ENCODE results near the gene ACAD9. TPM values are rescaled to one million over a fixed set of nuclear protein-coding genes. Genes with fewer than 3 reads are reported as not detected.
"Not testable (repeated sequence)": the region's sequence is repeated elsewhere in the genome, so short reads cannot be mapped to it uniquely, and the experiment has no call there.

Gene ACAD9
- polyA plus RNA-seq, 4 donors: 28.0 to 50.5 (median 35.6) TPM

GRCh38 chr3:128889139-128889894 is 9.9 kb downstream of the ACAD9 start:
- no peak for DNase-seq (ENCODE audit: low read depth in 4 of 4, low spot score in 3 of 4)

- no peak for DNase-seq (ENCODE audit: low read depth in 4 of 4, low spot score in 3 of 4)
These were observed 16.6 kb downstream of the ACAD9 start for GRCh38 chr3:128895843-128896697.

DNA sequence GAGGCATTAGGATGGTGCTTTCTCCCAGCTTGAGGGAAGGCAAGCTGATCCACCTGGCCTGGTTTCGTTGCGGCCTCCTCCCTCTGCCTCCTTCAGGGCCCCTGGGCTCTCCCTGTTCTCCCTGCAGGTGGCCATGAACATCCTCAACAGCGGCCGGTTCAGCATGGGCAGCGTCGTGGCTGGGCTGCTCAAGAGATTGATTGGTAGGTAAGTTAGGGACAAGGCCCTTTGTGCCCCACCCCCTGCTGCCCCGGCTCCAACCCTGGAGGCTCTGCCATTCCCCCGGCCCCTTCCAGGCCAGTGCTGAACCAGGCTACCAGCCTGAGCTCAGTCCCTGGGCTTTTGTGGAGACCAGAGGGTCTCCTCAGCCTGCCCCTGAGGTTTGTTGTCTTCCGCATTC is 23.0 kb downstream of the ACAD9 start:
- DNase-seq (ENCODE audit: low read depth in 4 of 4, low spot score in 3 of 4): no peak

GRCh38 chr3:128903501-128903900 is 24.1 kb downstream of the ACAD9 start:
- no peak for DNase-seq (ENCODE audit: low read depth in 4 of 4, low spot score in 3 of 4)

DNA sequence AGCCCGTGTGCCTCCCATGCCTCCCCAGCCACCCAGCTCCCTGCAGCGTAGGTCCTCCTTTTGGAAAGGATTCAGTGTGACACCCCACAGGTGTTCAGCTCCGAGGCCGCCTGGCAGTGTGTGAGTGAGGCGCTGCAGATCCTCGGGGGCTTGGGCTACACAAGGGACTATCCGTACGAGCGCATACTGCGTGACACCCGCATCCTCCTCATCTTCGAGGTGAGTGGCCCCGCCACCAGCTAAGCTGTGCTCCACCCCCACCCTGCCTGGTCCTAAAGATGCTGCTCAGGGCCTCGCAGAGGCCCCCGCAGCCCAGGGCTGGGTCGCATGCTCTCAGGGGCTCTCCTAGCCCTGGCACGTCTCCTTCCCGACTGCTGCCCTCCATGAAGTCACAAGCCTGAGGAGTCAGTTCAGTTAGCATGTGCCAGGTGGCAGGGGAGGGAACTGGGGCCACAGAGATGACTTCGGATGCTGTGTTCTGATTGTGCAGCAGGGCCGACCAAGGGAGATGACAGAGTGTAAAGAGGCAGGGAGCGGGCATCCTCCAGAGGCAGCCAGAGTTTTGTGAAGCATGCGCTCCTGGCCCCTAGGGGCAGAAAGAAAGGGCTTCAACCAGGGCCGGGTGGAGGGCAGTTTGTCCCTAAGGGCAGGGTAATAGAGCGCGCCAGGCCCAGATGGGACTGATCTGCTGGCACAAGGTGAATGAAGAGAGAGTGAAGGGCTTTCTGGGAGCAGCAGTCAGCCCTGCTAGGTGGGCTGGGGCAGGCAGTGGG is 26.8 kb downstream of the ACAD9 start:
- no peak for DNase-seq (ENCODE audit: low read depth in 4 of 4, low spot score in 3 of 4)

DNA sequence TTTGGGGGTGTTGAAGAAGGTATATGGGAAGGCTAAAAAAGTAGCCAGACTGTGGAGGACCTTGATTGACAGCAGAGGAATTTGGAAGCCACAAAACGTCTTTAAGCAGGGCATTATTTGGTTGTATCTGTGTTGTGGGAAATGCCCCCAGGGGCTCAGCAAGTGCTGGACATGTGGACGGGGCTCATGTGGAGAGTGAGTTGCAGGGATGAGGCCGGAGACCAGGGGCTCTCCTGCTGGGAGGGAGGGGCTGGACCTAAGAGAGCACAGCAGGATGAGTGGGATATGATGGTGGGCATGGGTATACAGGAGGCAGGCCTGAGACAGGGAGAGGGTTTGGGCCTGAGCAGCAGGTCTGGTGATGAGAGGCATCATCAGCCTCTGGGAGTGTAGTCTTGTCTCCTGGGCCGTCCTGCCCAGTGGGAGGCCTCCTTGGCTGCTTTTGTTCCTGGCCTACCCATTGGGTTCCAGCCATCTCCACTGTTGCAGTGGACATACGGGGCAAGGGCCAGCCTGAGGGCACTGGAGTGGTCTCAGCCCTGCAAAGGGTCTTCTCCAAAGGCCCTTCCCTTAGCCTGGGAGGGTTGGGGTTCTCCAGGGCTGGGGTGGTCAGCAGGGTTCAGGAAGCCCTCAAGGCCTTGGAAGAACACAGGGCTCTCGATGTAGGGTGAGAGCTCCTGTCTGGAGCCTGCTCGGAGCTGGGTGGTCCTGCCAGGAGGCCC is 27.5 kb downstream of the ACAD9 start:
- DNase-seq (ENCODE audit: low read depth in 4 of 4, low spot score in 3 of 4): no peak

DNA sequence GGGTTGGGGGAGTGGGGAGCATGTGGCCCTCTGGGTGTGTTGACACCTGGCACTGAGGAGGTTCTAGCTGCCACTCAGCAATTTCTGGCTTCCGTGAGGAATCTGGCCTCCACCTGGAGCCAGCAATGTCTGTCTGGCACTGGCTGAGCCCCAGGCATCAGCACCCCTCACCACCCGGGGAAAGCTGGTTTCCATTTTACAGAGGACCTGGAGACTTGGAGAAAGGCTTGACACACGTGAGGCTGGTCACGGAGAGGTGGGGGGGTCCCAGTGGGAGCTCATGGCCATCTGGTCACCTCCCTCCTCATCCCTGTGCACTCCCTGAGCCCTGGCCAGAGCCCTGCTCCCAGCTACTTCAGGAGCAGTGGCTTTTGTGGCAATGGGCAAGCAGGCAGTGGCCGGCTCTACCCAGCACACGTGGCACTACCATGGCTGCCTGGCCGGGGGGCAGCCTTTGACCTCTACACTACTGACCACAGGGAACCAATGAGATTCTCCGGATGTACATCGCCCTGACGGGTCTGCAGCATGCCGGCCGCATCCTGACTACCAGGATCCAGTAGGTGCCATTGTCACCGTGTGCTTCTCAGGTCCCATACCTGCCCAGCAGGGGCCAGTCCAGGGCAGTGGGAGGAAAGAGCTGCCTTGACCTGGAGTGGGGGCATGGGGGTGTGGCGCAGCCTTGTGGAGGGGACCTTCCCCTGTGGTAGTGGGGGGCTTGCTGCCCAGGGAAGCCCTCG is 28.5 kb downstream of the ACAD9 start:
- DNase-seq (ENCODE audit: low read depth in 4 of 4, low spot score in 3 of 4): no peak

- DNase-seq (ENCODE audit: low read depth in 4 of 4, low spot score in 3 of 4): no peak
These were observed 29.5 kb downstream of the ACAD9 start for GRCh38 chr3:128908951-128909350.

DNA sequence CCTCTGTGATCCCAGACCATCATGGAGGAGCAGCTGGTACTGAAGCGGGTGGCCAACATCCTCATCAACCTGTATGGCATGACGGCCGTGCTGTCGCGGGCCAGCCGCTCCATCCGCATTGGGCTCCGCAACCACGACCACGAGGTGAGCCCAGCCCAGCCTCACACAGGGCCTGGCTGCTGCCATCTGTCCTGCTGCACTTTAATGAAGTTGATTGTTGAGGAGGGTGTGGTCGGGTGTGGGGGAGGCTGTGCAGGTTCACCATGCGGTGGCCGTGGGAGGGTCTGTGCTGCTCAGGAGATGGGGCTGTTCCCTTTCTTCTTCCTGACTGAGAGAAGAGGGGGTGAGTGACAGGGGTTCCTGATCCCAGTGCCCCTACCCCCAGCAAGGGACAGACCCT is 30.6 kb downstream of the ACAD9 start:
- no peak for DNase-seq (ENCODE audit: low read depth in 4 of 4, low spot score in 3 of 4)

- DNase-seq (ENCODE audit: low read depth in 4 of 4, low spot score in 3 of 4): no peak
These were observed 32.5 kb downstream of the ACAD9 start for GRCh38 chr3:128911911-128912310.

DNA sequence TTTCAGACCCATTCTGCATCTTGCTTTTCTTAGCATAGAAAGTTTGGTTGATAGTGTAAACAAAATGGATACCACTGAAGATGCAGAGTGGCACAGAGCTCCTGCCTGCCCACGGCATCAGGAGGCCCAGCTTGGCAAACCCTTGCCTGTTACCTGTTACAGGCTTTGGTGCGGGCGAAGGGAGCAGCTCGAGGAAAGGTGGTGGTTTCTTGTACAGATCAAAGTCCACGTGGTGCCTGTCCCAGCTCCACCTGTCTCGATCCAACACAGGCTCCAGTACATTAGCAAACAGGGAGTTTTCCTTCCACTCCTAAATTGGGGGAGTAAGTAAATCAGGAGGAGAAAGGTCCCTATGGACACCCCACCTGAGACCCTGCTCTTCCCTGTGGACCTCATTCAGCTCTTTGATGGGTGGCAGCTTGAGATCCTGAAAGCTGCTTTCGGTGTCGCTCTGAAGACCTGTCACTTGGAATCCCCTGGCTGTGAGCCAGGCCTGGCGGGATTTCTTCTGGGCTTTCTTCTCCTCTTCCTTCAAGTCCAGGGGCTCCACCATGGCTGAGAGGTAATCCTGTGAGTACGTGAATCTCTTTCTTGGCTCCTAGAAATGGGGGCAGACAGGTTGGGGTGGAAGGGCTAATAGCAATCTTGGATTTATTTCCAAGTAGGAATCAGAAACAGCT is 35.7 kb downstream of the ACAD9 start:
- no peak for DNase-seq (ENCODE audit: low read depth in 4 of 4, low spot score in 3 of 4)

DNA sequence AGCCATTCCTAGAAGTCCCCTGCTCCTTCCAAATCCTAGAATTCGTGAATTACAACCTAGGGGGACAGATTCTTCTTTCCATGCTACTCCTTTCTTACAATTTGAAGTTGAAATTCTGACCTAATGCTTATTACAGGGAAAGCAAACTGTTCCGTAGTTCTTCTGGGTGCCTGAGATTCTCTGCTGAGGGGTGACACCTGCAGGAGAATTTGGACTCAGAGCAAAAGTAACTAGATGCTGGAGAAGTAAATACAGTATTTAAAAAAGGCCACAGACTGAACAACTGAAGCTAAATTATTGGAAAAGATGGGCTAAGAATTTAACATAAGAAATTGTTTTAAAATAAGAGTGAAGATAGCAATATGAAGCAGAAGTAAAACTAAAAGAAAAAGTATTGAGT is 37.9 kb downstream of the ACAD9 start:
- DNase-seq (ENCODE audit: low read depth in 4 of 4, low spot score in 3 of 4): no peak

DNA sequence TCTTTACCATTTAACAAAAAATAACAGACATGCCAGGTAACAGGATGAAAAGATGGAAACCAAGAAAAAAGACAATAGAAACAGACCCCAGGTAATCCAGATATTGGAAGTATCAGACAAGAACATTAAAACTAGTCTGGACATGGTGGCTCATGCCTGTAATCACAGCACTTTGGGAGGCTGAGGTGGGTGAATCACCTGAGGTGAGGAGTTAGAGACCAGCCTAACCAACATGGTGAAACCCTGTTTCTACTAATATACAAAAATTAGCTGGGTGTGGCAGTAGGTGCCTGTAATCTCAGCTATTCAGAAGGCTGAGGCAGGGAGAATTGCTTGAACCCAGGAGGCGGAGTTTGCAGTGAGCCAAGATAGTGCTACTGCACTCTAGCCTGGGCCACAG is 40.6 kb downstream of the ACAD9 start:
- DNase-seq (ENCODE audit: low read depth in 4 of 4, low spot score in 3 of 4): no peak

GRCh38 chr3:128922804-128923459 is 43.5 kb downstream of the ACAD9 start:
- DNase-seq (ENCODE audit: low read depth in 4 of 4, low spot score in 3 of 4): no peak

DNA sequence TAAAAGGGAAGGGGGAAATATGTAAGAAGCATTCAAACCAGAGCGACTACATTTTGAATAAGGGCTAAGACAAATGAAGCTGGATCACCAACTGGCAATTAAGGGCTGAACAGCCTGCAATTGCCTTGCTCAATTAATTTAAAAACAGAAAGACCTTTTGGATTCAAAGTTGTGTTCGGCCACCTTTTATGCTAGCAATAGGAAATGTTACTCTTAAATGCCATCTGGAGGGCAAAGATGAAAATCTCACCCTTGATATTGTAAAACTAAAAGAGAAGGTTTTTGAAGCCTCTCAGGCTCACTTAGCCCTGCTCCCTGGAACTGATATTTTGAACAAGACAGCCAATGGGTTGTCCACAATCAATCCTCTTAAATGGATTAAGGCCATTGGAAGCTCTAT is 44.2 kb downstream of the ACAD9 start:
- no peak for DNase-seq (ENCODE audit: low read depth in 4 of 4, low spot score in 3 of 4)

- not testable (repeated sequence) for DNase-seq (ENCODE audit: low read depth in 4 of 4, low spot score in 3 of 4)
These were observed 44.6 kb downstream of the ACAD9 start for GRCh38 chr3:128923986-128924385.

DNA sequence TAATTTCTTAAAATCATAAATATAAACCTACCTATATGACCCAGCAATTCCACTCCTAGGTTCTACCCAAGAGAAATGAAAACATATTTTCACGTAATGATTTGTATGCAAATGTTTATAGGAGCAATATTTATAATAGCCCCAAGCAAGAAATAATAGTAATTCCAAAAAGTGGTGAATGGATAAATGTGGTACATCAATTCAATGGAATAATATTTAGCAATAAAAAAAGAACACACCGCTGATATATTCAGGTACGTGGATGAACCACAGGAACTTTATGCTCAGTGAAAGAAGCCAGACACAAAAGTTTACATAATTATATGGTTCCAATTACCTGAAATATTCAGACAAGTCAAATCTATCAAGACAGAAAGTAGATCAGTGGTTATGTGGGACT is 49.9 kb downstream of the ACAD9 start:
- DNase-seq (ENCODE audit: low read depth in 4 of 4, low spot score in 3 of 4): no peak

- no peak for DNase-seq (ENCODE audit: low read depth in 4 of 4, low spot score in 3 of 4)
These were observed 51.6 kb downstream of the ACAD9 start for GRCh38 chr3:128931046-128931445.

Data from left renal pelvis (tissue), 4 donors.